Measurements from ENCODE around the gene HIGD1B. TPM values are rescaled to one million over a fixed set of nuclear protein-coding genes. Genes with fewer than 3 reads are reported as not detected.

Gene HIGD1B
- total and polyA plus RNA-seq, 2 of the 4 experiments (the other 2 are of a cell fraction), result not detected

GRCh38 chr17:44887971-44888954 lies 40.6 kb downstream of the HIGD1B start (continued):
- no peak for TF ChIP-seq RAD21 (IDR thresholded peaks at IDR 0.05; ENCODE audit: low read length)
- TF ChIP-seq RFX5 (IDR thresholded peaks at IDR 0.05; ENCODE audit: low read depth, low read length), result no peak

GRCh38 chr17:44889003-44889402 lies 41.3 kb downstream of the HIGD1B start:
- no peak for ATAC-seq (ENCODE audit: low read depth)
- Histone ChIP-seq H3K4me1 (ENCODE audit: control insufficient read depth, insufficient read depth, low read length) (no peaks in the 10 kb centered on the region), H3K18ac (ENCODE audit: low read depth, low read length) (no peak overlapping the region), H4K20me1 (ENCODE audit: insufficient read depth, low read length) (peaks cover 28% of the 10 kb centered on the region), H4K5ac (ENCODE audit: low read depth, low read length) (no peak overlapping the region), H2BK120ac (ENCODE audit: low read depth, low read length) (no peak overlapping the region), H3K9me3 (ENCODE audit: control insufficient read depth, insufficient read depth, low read length) (no peaks in the 10 kb centered on the region), H3K27me3 (ENCODE audit: control insufficient read depth, insufficient read depth, low read length) (no peaks in the 10 kb centered on the region), H4K91ac (ENCODE audit: insufficient read depth, low read depth, low read length) (no peak overlapping the region), H2BK5ac (ENCODE audit: low read depth, low read length, poor library complexity, severe bottlenecking) (no peak overlapping the region), H2BK20ac (ENCODE audit: low read depth, low read length) (no peak overlapping the region), H2BK15ac (ENCODE audit: low read depth, low read length) (no peak overlapping the region), H3K9ac (ENCODE audit: low read depth, low read length) (no peak overlapping the region), H4K8ac (ENCODE audit: low read depth in 2 of 2, low read length in 2 of 2) (no peak overlapping the region), H2AK5ac (ENCODE audit: low read depth, low read length) (0 out of 2 replicates have a peak overlapping the region, but pooled peaks have one; percentile 9), H3K4me2 (ENCODE audit: low read depth, low read length) (no peak overlapping the region), H3K9me1 (ENCODE audit: insufficient read depth, low read length) (peaks cover 11% of the 10 kb centered on the region), H3K4me3 (ENCODE audit: insufficient read depth, low read depth, low read length) (no peak overlapping the region), H2AFZ (replicated peaks; ENCODE audit: low read length, poor library complexity) (no peak overlapping the region), H3K4ac (ENCODE audit: low read depth, low read length) (no peak overlapping the region), H3K36me3 (ENCODE audit: control insufficient read depth, insufficient read depth, low read length) (peaks cover 35% of the 10 kb centered on the region), H2AK9ac (replicated peaks; ENCODE audit: low read depth, low read length, poor library complexity) (no peak overlapping the region), H3K79me1 (ENCODE audit: low read depth in 1 of 2, low read length in 2 of 2) (peaks cover 15 to 47% of the 10 kb centered on the region in 2 experiments), H3K56ac (ENCODE audit: extremely low read depth, insufficient read depth, low read length) (no peak overlapping the region), H3K23ac (ENCODE audit: low read depth, low read length) (no peak overlapping the region), H3K14ac (replicated peaks; ENCODE audit: low read depth, low read length) (no peak overlapping the region), H3K27ac (ENCODE audit: insufficient read depth, low read length) (no peak overlapping the region)
- intact Hi-C loops (cut with micrococcal nuclease), result no loop called here
- POLR2A ChIA-PET (ENCODE audit: unreplicated experiment), result no interaction called here
- dilution Hi-C loops (cut with HindIII; ENCODE audit: low sequenced_read_pairs, unreplicated experiment), result no loop called here
- BruUV-seq (replicated peaks), result no TSS peak
- no peak for DNase-seq
- in situ Hi-C loops (cut with MboI; ENCODE audit: low sequenced_read_pairs), result no loop called here
- CTCF ChIA-PET, result no interaction called here
- 85% methylated on average over 7 of the region's 7 CpGs; no CpG with 5 or more reads in 1 of the 2 experiments for WGBS, 2 experiments (ENCODE audit: extremely low coverage in 2 of 2, insufficient read length in 1 of 2)
- TF ChIP-seq RCOR1 (IDR thresholded peaks at IDR 0.05; ENCODE audit: insufficient replicate concordance, low read length) (no peak), SMC3 (IDR thresholded peaks at IDR 0.05; ENCODE audit: low read depth, low read length) (no peak), RFX5 (IDR thresholded peaks at IDR 0.05; ENCODE audit: low read depth, low read length) (no peak), CHD1 (IDR thresholded peaks at IDR 0.05; ENCODE audit: low read depth, low read length) (no peak), ELK1 (IDR thresholded peaks at IDR 0.05; ENCODE audit: borderline replicate concordance, low read depth, low read length) (no peak), NFE2L2 (IDR thresholded peaks at IDR 0.05; ENCODE audit: low read depth, low read length) (no peak), CEBPB (IDR thresholded peaks at IDR 0.05; ENCODE audit: low read depth, low read length) (no peak), RAD21 (IDR thresholded peaks at IDR 0.05; ENCODE audit: low read length) (no peak), MAZ (IDR thresholded peaks at IDR 0.05; ENCODE audit: borderline replicate concordance, low read depth, low read length) (no peak), FOS (IDR thresholded peaks at IDR 0.05; ENCODE audit: low read depth, low read length) (no peak), MXI1 (IDR thresholded peaks at IDR 0.05; ENCODE audit: borderline replicate concordance, low read depth, low read length) (no peak), USF2 (IDR thresholded peaks at IDR 0.05; ENCODE audit: low read depth, low read length) (no peak), MAFK (IDR thresholded peaks at IDR 0.05; ENCODE audit: low read depth, low read length) (no peak)

Measured in IMR-90 (cell line).